HL-60 (cell line): ENCODE measurements around the gene KRT9.
A peak's percentile ranks its signal among the peaks of the same experiment; 100 is the strongest.

Source experiments
- DNase-seq, 2 experiments: peaks; one replicate each; pipeline ENCODE4 v3.0.0-alpha.2; 2010 to 2020; ENCODE audit warnings: low read depth in 1 of 2, low spot score in 1 of 2
- H3K27ac ChIP-seq: fragments of 250-450 bp; sonication (Bioruptor Pico); replicated peaks from 2 replicates; pipeline ENCODE4 v1.5.1; 2020; ENCODE audit warnings: mild to moderate bottlenecking, moderate library complexity
- H3K27me3 ChIP-seq: fragments of 250-450 bp; sonication (Bioruptor Pico); 2 replicates; pipeline ENCODE4 v1.5.1; 2021; ENCODE audit warnings: mild to moderate bottlenecking, moderate library complexity; ENCODE audit not compliant: insufficient read depth, poor library complexity, severe bottlenecking
- H3K4me3 ChIP-seq: replicated peaks from 2 replicates; pipeline ENCODE4 v1.5.1; 2011; ENCODE audit warnings: mild to moderate bottlenecking, control low read depth, low read length; ENCODE audit not compliant: insufficient read depth
- CTCF ChIP-seq: IDR thresholded peaks from one replicate; pipeline ENCODE4 v1.5.1; 2011; ENCODE audit warnings: low read length, control low read depth, inconsistent platforms; ENCODE audit not compliant: insufficient read depth
- GABPA ChIP-seq: IDR thresholded peaks from 2 replicates; pipeline ENCODE4 v1.6.1; 2012; ENCODE audit warnings: low read depth
- POLR2AphosphoS5 ChIP-seq: IDR thresholded peaks from 2 replicates; pipeline ENCODE4 v1.6.1; 2012; ENCODE audit warnings: low read depth
- REST ChIP-seq: IDR thresholded peaks from 2 replicates; pipeline ENCODE4 v1.6.1; 2012; ENCODE audit warnings: low read depth; ENCODE audit not compliant: insufficient replicate concordance
- SPI1 ChIP-seq: IDR thresholded peaks from 2 replicates; pipeline ENCODE4 v1.6.1; 2012; ENCODE audit warnings: low read depth, mild to moderate bottlenecking, borderline replicate concordance

KRT9 gene

GRCh38 chr17:41547921-41548843 is 23.7 kb downstream of the KRT9 start:
- DNase-seq: peak; percentile 32 to 85
- no peaks in the 10 kb centered on the region for H3K27me3 ChIP-seq
- H3K4me3 ChIP-seq: no peak overlapping the region
- H3K27ac ChIP-seq: no peak overlapping the region
- TF ChIP-seq GABPA (no peak), POLR2AphosphoS5 (no peak), SPI1 (no peak), CTCF (no peak), REST (no peak)

GRCh38 chr17:41547378-41547841 is 24.4 kb downstream of the KRT9 start:
- DNase-seq: no peak
- TF ChIP-seq SPI1: no peak
- TF ChIP-seq GABPA: no peak
- no peak for TF ChIP-seq CTCF
- TF ChIP-seq POLR2AphosphoS5: no peak
- no peak for TF ChIP-seq REST
- H3K4me3 ChIP-seq: no peak overlapping the region
- no peaks in the 10 kb centered on the region for H3K27me3 ChIP-seq
- H3K27ac ChIP-seq: no peak overlapping the region

- H3K27ac ChIP-seq: no peak overlapping the region
- TF ChIP-seq REST: no peak
- DNase-seq: no peak
- no peaks in the 10 kb centered on the region for H3K27me3 ChIP-seq
- H3K4me3 ChIP-seq: no peak overlapping the region
These were observed 25.0 kb downstream of the KRT9 start for GRCh38 chr17:41546819-41547218.
